HepG2 (cell line): Measurements from ENCODE around the gene UBTF. TPM values are rescaled to one million over a fixed set of nuclear protein-coding genes. Genes with fewer than 3 reads are reported as not detected.

Experiments used
- ATAC-seq: fragments of 200-7000 bp; cut with Tn5 transposase; 3 replicates; pipeline ENCODE4 v1.9.1; 2020; ENCODE audit warnings: mild to moderate bottlenecking, moderate library complexity
- BruUV-seq: library from RNA; stranded (reverse); fragments of 400-500 nt; replicated peaks from 2 replicates; lab custom pipeline; 2021; lab: Mats Ljungman, UMichigan
- CTCF ChIA-PET: fragments of 300-600 bp; formaldehyde crosslinking; extraction: SDS; loops from one replicate; lab custom pipeline; 2021; ENCODE audit warnings: low total read pairs, inconsistent platforms, low intra/inter-chr PET ratio; lab: Yijun Ruan, JAX
- POLR2A ChIA-PET: fragments of 350-600 bp; sonication (Branson Sonifier 250); formaldehyde crosslinking; loops from one replicate; lab custom pipeline; 2020; ENCODE audit warnings: antibody characterized with exemption, inconsistent platforms; lab: Yijun Ruan, JAX
- DNase-seq: peaks from one replicate; pipeline ENCODE4 v3.0.0-alpha.2; 2015; ENCODE audit warnings: low spot score
- FAIRE-seq: peaks from 3 replicates; lab custom pipeline; 2011; peaks lifted over from hg19 to GRCh38; lab: Jason Lieb, UNC
- H2AFZ ChIP-seq: one replicate; pipeline ENCODE4 v1.6.1; 2011; ENCODE audit warnings: low read length, inconsistent platforms
- H3K27ac ChIP-seq: fragments of 300-600 bp; 3 replicates; pipeline ENCODE4 v1.8.0; 2011; ENCODE audit warnings: mixed run types, mild to moderate bottlenecking, mixed read lengths, low read length, inconsistent platforms; ENCODE audit not compliant: insufficient read depth; ENCODE audit errors: extremely low read length
- H3K27me3 ChIP-seq, 2 experiments: fragments of 200-600 bp in 1 of 2; 2 replicates in 1 of 2; 3 replicates in 1 of 2; pipeline versions ENCODE4 v1.6.0 to v1.8.0; 2011; ENCODE audit warnings: low read length in 2 of 2, mild to moderate bottlenecking in 2 of 2, moderate library complexity in 2 of 2, inconsistent platforms in 1 of 2; ENCODE audit not compliant: insufficient read depth in 2 of 2, control insufficient read depth in 1 of 2
- H3K36me3 ChIP-seq, 2 experiments: fragments of 200-600 bp in 1 of 2; replicated peaks in 1 of 2; 2 replicates in 1 of 2; 3 replicates in 1 of 2; pipeline versions ENCODE4 v1.5.1 to v1.8.0; 2011; ENCODE audit warnings: low read length in 2 of 2, inconsistent platforms in 1 of 2; ENCODE audit not compliant: insufficient read depth in 2 of 2, control insufficient read depth in 1 of 2
- H3K4me1 ChIP-seq: 2 replicates; pipeline ENCODE4 v1.5.1; 2012; ENCODE audit warnings: low read length, inconsistent platforms; ENCODE audit not compliant: insufficient read depth
- H3K4me2 ChIP-seq: 2 replicates; pipeline ENCODE4 v1.6.0; 2011; ENCODE audit warnings: low read depth, low read length, inconsistent platforms
- H3K4me3 ChIP-seq, 3 experiments: fragments of 200-600 bp in 1 of 3; sonication (generic), shearing (Covaris generic) in 1 of 3; replicated peaks in 1 of 3; 2 replicates each; pipeline ENCODE4 v1.5.1; 2011 to 2016; ENCODE audit warnings: low read length in 3 of 3, inconsistent platforms in 2 of 3, low read depth in 2 of 3, mild to moderate bottlenecking in 2 of 3, control low read depth in 1 of 3, mixed read lengths in 1 of 3; ENCODE audit not compliant: insufficient read depth in 1 of 3
- H3K79me2 ChIP-seq: one replicate; pipeline ENCODE4 v1.6.1; 2011; ENCODE audit warnings: low read length, inconsistent platforms; ENCODE audit not compliant: insufficient read depth
- H3K9ac ChIP-seq: 2 replicates; pipeline ENCODE4 v1.6.0; 2011; ENCODE audit warnings: mild to moderate bottlenecking, low read depth, low read length, inconsistent platforms; ENCODE audit not compliant: insufficient read depth
- H3K9me3 ChIP-seq: 2 replicates; pipeline ENCODE4 v1.5.1; 2012; ENCODE audit warnings: mild to moderate bottlenecking, low read length
- H4K20me1 ChIP-seq: 2 replicates; pipeline ENCODE4 v1.6.0; 2011; ENCODE audit warnings: inconsistent platforms, mild to moderate bottlenecking, low read length, moderate library complexity; ENCODE audit not compliant: insufficient read depth
- BCL6 ChIP-seq: IDR thresholded peaks from 2 replicates; pipeline ENCODE4 v1.6.1; 2016; ENCODE audit warnings: missing genetic modification reagents, missing compliant biosample characterization
- CTCF ChIP-seq: sonication (generic); formaldehyde crosslinking; IDR thresholded peaks from 2 replicates; pipeline ENCODE4 v1.5.0; 2020; ENCODE audit warnings: mild to moderate bottlenecking, missing genetic modification reagents, moderate library complexity
- FOXO4 ChIP-seq: sonication (generic); formaldehyde crosslinking; conservative IDR thresholded peaks from 2 replicates; pipeline ENCODE4 v1.8.1; 2023; ENCODE audit warnings: missing genetic modification reagents
- JDP2 ChIP-seq: sonication (generic); formaldehyde crosslinking; IDR thresholded peaks from 2 replicates; pipeline ENCODE4 v1.8.1; 2022; ENCODE audit warnings: missing genetic modification reagents, borderline replicate concordance
- YY1 ChIP-seq: IDR thresholded peaks from 2 replicates; pipeline ENCODE4 v1.6.1; 2011; ENCODE audit warnings: low read length, low read depth, moderate library complexity, mild to moderate bottlenecking; ENCODE audit not compliant: insufficient read depth, insufficient replicate concordance
- WGBS: methylation state at CpG from one replicate; pipeline ENCODE4 v1.1.6; 2017; ENCODE audit warnings: low lambda C conversion rate; 5-methylcytosine and 5-hydroxymethylcytosine counted together
- in situ Hi-C: cut with HindIII; loops from 2 replicates; pipeline ENCODE4 v1.10.0; 2017; ENCODE audit warnings: low pct_unique_long_range_greater_than_20kb; ENCODE audit not compliant: extremely low pct_ligation_motif_present
- intact Hi-C: fragments of 100-400 bp; cut with micrococcal nuclease; formaldehyde crosslinking; loops from one replicate; pipeline ENCODE4 v1.10.0; 2022; ENCODE audit not compliant: unreplicated experiment
- polyA plus RNA-seq, 8 experiments: library from polyadenylated mRNA; depleted of rRNA in 3 of 8; stranded (reverse) in 7 of 8; unstranded in 1 of 8; fragments of >200 nt; fragmentation: Illumina TruSeq in 4 of 8; extraction: Trizol in 4 of 8; gene quantifications; 2 replicates each; pipeline versions ENCODE4 v1.2.1 to v1.2.3, GENCODE V29; 2011 to 2016; ENCODE audit warnings: low read depth in 4 of 8, missing spikeins in 1 of 8, mixed read lengths in 1 of 8; ENCODE audit not compliant: insufficient read depth in 1 of 8
- total RNA-seq, 5 experiments: library from RNA; depleted of rRNA; stranded (reverse); fragments of >200 nt; fragmentation: Illumina TruSeq; extraction: Trizol; gene quantifications; 2 replicates each; pipeline ENCODE4 v1.2.3, GENCODE V29; 2016; ENCODE audit warnings: low read depth in 1 of 5

UBTF gene
- total and polyA plus RNA-seq, 2 of the 13 experiments (the other 11 are each of a cell fraction or from before 2014, with no cell fraction given), result 15.2 to 60.9 TPM

DNA sequence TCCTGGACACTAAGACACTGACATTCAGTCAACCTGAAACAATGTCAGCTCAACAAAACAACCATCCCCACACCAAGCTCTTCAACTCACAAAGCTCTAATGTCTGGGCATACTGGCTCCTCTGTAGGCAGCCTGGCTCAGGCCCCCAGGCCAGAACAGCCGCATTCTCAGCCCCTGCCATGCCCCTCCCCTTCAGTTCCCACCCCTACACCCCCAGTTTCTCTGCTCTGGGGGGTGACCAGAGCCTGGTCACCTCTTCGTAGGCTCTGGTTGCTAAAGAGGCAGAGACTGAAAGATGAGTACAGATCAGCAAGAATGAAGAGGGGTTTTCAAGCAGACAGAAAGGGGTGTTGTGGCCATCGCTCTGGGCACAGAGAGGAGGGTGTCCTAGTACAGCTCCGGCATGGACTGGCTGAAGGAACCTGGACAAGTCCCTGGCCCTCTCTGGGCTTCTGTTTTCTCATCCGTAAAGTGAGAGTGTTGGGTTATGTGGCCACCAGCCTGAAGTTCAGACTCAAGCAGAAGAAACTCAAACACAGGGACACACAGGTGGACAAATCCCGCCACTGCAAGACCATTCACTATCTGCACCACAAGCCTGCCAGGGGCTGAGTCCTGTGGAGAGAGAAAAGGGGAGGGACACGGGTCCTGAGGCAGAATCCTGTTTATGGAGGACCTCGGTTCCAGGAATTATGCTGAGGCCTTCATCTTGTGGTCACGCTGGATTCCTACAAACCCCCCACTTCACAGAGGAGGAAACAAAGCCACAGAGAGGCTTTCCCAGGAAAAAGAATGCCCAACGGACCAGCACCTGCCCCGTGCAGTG, 49.4 kb upstream of the UBTF start:
- Histone ChIP-seq H3K4me2 (no peak overlapping the region), H3K9me3 (no peaks in the 10 kb centered on the region), H3K27me3 (peaks cover 7 to 55% of the 10 kb centered on the region in 2 experiments), H3K4me3 (no peak overlapping the region), H2AFZ (no peak overlapping the region), H3K36me3 (no peaks in the 10 kb centered on the region), H3K9ac (no peak overlapping the region), H3K4me1 (0 out of 2 replicates have a peak, but pooled peaks cover under 1% of the 10 kb centered on the region), H4K20me1 (no peaks in the 10 kb centered on the region), H3K79me2 (no peaks in the 10 kb centered on the region), H3K27ac (no peak overlapping the region)
- FAIRE-seq, result no peak
- in situ Hi-C loops (no loop called here), intact Hi-C loops (no loop called here)
- no peak for DNase-seq
- TF ChIP-seq FOXO4 (CRISPR knock-in tag), result no peak
- no TSS peak for BruUV-seq
- WGBS, result 22% methylated on average over 10 of the region's 11 CpGs
- CTCF ChIA-PET, result no interaction called here
- ATAC-seq, result peak; percentile 37
- POLR2A ChIA-PET, result no interaction called here

GRCh38 chr17:44267818-44268490, 48.5 kb upstream of the UBTF start, which contains the start of gene SLC4A1:
SLC4A1 (minus strand) TSS chr17:44268135; CDS start chr17:44262866, 5,269 bp downstream.
- FAIRE-seq, result no peak
- DNase-seq, result no peak
- no peak for TF ChIP-seq BCL6 (CRISPR knock-in tag)
- TF ChIP-seq JDP2, result no peak
- no peak for TF ChIP-seq YY1
- TF ChIP-seq CTCF, result peak; percentile 8; the same call in 1 of the 2 replicates
- ChIA-PET CTCF (no interaction called here), POLR2A (no interaction called here)
- H3K27me3 ChIP-seq, result peaks cover 5 to 62% of the 10 kb centered on the region in 2 experiments
- no peaks in the 10 kb centered on the region for H3K9me3 ChIP-seq
- no peak within 1 kb of the TSS for H3K27ac ChIP-seq
- no TSS peak for BruUV-seq
- H3K36me3 ChIP-seq, result no peaks in the 10 kb centered on the region
- H2AFZ ChIP-seq, result no peak within 1 kb of the TSS
- no peaks in the 10 kb centered on the region for H3K4me1 ChIP-seq
- no peak within 1 kb of the TSS for H3K4me2 ChIP-seq
- no peak within 1 kb of the TSS for H3K4me3 ChIP-seq
- peak; percentile 10; the same call in 1 of the 3 replicates for ATAC-seq
- intact Hi-C loops (no loop called here), in situ Hi-C loops (no loop called here)
- H3K9ac ChIP-seq, result no peak within 1 kb of the TSS
- WGBS, result 43% methylated on average over 6 of the region's 14 CpGs
- H3K79me2 ChIP-seq, result no peaks in the 10 kb centered on the region
- H4K20me1 ChIP-seq, result no peaks in the 10 kb centered on the region
